ENCODE measurements around the gene PCDHA13.
"Not testable (repeated sequence)": the region's sequence is repeated elsewhere in the genome, so short reads cannot be mapped to it uniquely, and the experiment has no call there.

The PCDHA13 gene, protein sequence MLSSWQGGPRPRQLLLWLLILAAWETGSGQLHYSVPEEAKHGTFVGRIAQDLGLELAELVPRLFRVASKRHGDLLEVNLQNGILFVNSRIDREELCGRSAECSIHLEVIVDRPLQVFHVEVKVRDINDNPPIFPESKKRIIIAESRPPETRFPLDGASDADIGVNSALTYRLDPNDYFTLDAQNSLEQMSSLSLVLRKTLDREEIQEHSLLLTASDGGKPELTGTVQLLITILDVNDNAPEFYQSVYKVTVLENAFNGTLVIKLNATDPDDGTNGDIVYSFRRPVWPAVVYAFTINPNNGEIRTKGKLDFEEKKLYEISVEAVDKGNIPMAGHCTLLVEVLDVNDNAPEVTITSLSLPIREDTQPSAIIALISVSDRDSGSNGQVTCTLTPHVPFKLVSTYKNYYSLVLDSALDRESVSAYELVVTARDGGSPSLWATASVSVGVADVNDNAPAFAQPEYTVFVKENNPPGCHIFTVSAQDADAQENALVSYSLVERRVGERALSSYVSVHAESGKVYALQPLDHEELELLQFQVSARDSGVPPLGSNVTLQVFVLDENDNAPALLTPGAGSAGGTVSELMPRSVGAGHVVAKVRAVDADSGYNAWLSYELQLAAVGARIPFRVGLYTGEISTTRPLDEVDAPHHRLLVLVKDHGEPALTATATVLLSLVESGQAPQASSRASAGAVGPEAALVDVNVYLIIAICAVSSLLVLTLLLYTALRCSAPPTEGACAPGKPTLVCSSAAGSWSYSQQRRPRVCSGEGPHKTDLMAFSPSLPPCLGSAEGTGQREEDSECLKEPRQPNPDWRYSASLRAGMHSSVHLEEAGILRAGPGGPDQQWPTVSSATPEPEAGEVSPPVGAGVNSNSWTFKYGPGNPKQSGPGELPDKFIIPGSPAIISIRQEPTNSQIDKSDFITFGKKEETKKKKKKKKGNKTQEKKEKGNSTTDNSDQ

DNA sequence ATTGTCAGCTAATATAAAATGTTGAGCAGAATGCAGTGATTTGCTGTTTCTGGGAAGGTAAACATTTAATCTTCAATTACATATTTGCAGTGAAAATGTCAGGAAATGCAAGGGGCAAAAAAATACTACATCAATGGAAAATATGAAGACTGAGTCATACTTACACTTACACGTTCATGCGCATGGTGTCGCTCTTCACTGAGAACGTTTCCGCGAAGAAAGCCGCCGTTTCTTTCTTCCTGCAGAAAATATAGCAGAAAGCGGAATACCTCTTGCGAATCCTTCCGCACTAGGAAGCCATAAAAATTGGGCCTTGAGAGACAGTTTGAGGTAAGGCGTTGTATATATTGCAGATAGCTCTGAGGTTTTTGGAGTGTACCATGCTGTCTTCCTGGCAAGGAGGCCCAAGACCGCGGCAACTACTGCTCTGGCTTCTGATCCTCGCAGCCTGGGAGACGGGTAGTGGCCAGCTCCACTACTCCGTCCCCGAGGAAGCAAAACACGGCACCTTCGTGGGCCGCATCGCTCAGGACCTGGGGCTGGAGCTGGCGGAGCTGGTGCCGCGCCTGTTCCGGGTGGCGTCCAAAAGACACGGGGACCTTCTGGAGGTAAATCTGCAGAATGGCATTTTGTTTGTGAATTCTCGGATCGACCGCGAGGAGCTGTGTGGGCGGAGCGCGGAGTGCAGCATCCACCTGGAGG is at the start of gene PCDHA13:
TSS of gene PCDHA13 (plus strand) at position 236 of the 702 bp plus-strand sequence. CDS start at position 381, 145 bp downstream.
- no peak for DNase-seq

DNA sequence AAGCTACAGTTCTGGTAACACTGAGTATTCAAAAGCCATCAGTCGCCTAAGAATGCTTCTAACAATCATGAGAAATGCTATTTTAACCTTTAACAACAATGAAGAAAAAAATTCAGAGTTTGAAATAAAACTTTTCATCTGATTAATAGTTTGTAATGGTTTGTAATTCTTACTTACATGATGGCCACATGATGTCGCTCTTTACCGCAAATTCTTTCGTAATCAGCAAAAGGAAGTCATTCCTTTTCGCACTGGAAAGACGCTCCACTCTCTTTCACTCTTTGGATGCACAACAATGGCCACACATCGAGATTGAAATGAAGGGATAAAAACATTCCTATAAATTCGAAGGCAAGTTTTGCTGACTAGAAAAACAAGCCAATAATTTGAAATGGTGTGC is 47.9 kb upstream of the PCDHA13 start, which contains the start of gene PCDHA7:
TSS of gene PCDHA7 (plus strand) at position 277 of the 400 bp plus-strand sequence. CDS start at position 392, 115 bp downstream.
- DNase-seq: no peak

DNA sequence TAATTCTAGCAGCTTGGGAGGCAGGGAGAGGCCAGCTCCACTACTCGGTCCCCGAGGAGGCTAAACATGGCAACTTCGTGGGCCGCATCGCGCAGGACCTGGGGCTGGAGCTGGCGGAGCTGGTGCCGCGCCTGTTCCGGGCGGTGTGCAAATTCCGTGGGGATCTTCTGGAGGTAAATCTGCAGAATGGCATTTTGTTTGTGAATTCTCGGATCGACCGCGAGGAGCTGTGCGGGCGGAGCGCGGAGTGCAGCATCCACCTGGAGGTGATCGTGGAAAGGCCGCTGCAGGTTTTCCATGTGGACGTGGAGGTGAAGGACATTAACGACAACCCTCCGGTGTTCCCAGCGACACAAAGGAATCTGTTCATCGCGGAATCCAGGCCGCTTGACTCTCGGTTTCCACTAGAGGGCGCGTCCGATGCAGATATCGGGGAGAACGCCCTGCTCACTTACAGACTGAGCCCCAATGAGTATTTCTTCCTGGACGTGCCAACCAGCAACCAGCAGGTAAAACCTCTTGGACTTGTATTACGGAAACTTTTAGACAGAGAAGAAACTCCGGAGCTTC is 47.4 kb upstream of the PCDHA13 start:
- DNase-seq: not testable (repeated sequence)

DNA sequence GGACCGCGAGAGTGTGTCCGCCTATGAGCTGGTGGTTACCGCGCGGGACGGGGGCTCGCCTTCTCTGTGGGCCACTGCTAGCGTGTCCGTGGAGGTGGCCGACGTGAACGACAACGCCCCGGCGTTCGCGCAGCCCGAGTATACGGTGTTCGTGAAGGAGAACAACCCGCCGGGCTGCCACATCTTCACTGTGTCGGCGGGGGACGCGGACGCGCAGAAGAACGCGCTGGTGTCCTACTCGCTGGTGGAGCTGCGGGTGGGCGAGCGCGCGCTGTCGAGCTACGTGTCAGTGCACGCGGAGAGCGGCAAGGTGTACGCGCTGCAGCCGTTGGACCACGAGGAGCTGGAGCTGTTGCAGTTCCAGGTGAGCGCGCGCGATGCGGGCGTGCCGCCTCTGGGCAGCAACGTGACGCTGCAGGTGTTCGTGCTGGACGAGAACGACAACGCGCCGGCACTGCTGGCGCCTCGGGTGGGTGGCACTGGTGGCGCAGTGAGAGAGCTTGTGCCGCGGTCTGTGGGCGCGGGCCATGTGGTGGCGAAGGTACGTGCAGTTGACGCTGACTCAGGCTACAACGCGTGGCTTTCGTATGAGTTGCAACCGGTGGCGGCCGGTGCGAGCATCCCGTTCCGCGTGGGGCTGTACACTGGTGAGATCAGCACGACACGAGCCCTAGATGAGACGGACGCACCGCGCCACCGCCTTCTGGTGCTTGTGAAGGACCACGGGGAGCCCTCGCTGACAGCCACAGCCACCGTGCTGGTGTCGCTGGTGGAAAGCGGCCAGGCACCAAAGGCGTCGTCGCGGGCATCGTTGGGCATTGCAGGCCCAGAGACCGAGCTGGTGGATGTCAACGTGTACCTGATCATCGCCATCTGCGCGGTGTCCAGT is 46.1 kb upstream of the PCDHA13 start:
- DNase-seq: no peak

DNA sequence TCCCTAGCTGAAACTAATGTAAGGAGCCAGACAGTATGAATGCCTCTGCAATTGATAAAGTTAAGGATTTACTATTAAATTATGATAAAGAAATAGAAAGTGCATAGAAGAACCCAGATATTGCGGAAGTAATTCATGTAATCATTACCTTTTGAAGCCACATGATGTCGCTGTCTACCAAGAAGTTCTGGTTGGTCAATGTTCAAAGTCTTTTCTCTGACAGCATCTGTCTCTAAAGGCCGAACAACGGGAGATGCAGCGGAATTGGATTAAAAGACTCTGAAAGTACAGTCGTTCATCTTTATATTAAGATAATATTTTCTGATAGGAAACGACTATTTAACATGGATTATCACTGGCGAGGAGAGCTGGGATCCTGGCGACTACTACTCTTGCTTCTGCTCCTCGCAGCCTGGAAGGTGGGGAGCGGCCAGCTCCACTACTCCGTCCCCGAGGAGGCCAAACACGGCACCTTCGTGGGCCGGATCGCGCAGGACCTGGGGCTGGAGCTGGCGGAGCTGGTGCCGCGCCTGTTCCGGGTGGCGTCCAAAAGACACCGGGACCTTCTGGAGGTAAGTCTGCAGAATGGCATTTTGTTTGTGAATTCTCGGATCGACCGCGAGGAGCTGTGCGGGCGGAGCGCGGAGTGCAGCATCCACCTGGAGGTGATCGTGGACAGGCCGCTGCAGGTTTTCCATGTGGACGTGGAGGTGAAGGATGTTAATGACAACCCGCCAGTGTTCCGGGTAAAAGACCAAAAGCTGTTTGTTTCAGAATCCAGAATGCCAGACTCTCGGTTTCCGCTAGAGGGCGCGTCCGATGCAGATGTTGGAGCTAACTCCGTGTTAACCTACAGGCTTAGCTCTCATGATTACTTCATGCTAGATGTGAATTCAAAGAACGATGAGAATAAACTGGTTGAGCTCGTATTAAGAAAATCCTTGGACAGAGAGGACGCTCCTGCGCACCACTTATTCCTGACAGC is 40.7 kb upstream of the PCDHA13 start, which contains the start of gene PCDHA8:
TSS of gene PCDHA8 (plus strand) at position 210 of the 985 bp plus-strand sequence. CDS start at position 345, 135 bp downstream.
- peak in 1 of 2 donors; percentile 23 for DNase-seq

DNA sequence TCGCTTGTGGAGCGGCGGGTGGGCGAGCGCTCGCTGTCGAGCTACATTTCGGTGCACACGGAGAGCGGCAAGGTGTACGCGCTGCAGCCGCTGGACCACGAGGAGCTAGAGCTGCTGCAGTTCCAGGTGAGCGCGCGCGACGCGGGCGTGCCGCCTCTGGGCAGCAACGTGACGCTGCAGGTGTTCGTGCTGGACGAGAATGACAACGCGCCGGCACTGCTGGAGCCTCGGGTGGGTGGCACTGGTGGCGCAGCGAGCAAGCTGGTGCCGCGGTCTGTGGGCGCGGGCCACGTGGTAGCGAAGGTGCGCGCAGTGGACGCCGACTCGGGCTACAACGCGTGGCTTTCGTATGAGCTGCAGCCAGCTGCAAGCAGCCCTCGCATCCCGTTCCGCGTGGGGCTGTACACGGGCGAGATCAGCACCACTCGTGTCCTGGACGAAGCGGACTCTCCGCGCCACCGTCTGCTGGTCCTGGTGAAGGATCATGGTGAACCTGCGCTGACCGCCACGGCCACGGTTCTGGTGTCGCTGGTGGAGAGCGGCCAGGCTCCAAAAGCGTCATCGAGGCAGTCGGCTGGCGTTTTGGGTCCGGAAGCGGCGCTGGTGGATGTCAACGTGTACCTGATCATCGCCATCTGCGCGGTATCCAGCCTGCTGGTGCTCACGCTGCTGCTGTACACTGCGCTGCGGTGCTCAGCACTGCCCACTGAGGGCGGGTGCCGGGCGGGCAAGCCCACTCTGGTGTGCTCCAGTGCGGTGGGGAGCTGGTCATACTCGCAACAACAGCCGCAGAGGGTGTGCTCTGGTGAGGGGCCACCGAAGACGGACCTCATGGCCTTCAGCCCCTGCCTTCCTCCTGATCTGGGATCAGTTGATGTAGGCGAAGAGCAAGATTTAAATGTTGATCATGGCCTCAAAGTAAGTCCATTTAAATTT is 38.9 kb upstream of the PCDHA13 start:
- DNase-seq: no peak

DNA sequence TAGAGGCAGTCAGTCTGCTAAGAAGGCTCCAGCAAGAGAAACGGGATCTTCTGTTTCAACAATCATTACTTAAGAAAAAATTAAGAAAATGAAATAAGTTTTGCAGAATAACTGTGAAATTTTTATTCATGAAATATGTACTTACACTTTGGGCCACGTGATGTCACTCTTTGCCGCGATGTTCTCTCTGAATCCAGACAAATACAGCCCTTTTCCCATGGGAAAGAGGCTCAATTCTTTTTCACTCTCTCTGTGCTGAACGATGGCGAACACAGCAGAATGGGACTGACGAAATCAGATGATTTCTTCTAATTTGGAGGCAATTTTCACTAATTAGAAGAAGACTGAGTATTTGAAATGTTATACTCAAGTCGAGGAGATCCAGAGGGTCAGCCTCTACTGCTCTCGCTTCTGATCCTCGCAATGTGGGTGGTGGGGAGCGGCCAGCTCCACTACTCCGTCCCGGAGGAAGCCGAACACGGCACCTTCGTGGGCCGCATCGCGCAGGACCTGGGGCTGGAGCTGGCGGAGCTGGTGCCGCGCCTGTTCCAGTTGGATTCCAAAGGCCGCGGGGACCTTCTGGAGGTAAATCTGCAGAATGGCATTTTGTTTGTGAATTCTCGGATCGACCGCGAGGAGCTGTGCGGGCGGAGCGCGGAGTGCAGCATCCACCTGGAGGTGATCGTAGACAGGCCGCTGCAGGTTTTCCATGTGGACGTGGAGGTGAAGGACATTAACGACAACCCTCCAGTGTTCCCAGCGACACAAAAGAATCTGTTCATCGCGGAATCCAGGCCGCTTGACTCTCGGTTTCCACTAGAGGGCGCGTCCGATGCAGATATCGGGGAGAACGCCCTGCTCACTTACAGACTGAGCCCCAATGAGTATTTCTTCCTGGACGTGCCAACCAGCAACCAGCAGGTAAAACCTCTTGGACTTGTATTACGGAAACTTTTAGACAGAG is 33.5 kb upstream of the PCDHA13 start, which contains the start of gene PCDHA9:
TSS of gene PCDHA9 (plus strand) at position 244 of the 964 bp plus-strand sequence. CDS start at position 358, 114 bp downstream.
- not testable (repeated sequence) for DNase-seq

DNA sequence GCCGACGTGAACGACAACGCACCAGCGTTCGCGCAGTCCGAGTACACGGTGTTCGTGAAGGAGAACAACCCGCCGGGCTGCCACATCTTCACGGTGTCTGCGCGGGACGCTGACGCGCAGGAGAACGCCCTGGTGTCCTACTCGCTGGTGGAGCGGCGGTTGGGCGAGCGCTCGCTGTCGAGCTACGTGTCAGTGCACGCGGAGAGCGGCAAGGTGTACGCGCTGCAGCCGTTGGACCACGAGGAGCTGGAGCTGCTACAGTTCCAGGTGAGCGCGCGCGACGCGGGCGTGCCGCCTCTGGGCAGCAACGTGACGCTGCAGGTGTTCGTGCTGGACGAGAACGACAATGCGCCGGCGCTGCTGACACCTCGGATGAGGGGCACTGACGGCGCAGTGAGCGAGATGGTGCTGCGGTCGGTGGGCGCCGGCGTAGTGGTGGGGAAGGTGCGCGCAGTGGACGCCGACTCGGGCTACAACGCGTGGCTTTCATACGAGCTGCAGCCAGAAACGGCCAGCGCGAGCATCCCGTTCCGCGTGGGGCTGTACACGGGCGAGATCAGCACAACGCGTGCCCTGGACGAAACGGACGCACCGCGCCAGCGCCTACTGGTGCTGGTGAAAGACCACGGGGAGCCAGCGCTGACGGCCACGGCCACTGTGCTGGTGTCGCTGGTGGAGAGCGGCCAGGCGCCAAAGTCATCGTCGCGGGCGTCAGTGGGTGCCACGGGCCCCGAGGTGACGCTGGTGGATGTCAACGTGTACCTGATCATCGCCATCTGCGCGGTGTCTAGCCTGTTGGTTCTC is 31.9 kb upstream of the PCDHA13 start:
- not testable (repeated sequence) for DNase-seq

DNA sequence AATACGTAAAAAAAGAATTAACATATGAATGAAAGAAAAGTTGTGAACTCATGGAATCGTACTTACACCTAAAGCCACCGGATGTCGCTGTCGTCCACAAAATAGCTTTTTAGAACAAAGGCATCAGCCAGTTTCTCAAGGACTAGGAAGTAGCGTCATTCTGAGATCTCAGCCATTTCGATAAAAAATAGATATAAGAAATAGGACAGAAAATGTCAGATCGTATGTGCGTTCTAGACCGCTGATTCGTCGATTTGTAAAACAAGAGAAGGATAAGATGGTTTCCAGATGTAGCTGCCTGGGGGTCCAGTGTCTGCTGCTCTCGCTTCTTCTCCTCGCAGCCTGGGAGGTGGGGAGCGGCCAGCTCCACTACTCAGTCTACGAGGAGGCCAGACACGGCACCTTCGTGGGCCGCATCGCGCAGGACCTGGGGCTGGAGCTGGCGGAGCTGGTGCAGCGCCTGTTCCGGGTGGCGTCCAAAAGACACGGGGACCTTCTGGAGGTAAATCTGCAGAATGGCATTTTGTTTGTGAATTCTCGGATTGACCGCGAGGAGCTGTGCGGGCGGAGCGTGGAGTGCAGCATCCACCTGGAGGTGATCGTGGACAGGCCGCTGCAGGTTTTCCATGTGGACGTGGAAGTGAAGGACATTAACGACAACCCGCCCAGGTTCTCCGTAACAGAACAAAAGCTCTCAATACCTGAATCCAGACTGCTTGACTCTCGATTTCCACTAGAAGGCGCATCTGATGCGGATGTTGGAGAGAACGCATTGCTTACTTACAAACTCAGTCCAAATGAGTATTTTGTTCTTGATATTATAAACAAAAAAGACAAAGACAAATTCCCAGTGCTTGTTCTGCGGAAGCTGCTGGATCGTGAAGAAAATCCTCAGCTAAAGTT is 25.9 kb upstream of the PCDHA13 start, which contains the start of gene PCDHA10:
TSS of gene PCDHA10 (plus strand) at position 126 of the 903 bp plus-strand sequence. CDS start at position 278, 152 bp downstream.
- DNase-seq: no peak

DNA sequence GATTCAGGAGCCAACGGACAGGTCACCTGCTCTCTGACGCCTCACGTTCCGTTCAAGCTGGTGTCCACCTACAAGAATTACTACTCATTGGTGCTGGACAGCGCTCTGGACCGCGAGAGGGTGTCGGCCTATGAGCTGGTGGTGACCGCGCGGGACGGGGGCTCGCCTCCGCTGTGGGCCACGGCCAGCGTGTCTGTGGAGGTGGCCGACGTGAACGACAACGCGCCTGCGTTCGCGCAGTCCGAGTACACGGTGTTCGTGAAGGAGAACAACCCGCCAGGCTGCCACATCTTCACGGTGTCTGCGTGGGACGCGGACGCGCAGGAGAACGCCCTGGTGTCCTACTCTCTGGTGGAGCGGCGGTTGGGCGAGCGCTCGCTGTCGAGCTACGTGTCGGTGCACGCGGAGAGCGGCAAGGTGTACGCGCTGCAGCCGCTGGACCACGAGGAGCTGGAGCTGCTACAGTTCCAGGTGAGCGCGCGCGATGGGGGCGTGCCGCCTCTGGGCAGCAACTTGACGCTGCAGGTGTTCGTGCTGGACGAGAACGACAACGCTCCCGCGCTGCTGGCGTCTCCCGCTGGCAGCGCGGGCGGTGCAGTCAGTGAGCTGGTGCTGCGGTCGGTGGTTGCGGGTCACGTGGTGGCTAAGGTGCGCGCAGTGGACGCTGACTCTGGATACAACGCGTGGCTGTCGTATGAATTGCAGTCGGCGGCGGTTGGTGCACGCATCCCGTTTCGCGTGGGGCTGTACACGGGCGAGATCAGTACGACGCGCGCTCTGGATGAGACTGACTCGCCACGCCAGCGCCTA is 24.5 kb upstream of the PCDHA13 start:
- DNase-seq: no peak

DNA sequence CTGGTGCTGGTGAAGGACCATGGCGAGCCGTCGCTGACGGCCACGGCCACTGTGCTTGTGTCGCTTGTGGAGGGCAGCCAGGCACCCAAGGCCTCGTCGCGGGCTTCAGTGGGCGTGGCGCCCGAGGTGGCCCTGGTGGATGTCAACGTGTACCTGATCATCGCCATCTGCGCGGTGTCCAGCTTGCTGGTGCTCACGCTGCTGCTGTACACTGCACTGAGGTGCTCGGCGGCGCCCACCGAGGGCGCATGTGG is 24.0 kb upstream of the PCDHA13 start:
- DNase-seq: no peak

DNA sequence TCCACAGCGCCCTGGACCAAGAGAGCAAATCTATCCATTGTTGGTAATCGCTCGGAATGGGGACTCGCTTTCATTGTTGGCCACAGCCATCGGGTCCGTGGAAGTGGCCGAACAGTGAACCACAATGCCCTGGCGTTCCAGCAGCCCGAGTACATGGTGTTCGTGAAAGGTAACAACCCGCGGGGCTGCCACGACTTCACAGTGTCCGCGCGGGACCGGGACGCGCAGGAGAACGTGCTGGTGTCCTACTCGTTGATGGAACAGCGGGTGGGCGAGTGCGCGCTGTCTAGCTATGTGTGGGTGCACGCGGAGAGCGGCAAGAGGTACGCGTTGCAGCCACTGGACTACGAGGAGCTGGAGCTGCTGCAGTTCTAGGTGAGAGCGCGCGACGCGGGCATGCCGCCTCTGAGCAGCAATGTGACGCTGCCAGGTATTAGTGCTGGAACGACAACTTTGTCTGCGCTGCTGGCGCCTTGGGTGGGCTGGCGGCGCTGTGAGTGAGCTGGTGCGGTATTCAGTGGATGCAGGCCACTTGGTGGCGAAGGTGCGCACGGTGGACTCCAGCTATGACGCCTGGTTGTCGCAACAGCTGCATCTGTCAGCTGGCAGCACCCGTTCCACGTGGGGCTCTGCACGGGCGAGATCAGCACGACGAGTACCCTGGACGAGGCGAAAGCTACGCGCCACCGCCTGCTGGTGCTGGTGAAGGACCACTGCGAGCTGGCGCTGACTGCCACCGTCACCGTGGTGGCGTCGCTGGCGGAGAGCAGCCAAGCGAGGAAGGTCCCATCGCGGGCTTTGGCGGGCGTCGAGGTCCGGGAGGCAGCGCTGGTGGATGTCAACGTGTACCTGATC is 19.3 kb upstream of the PCDHA13 start:
- no peak for DNase-seq

DNA sequence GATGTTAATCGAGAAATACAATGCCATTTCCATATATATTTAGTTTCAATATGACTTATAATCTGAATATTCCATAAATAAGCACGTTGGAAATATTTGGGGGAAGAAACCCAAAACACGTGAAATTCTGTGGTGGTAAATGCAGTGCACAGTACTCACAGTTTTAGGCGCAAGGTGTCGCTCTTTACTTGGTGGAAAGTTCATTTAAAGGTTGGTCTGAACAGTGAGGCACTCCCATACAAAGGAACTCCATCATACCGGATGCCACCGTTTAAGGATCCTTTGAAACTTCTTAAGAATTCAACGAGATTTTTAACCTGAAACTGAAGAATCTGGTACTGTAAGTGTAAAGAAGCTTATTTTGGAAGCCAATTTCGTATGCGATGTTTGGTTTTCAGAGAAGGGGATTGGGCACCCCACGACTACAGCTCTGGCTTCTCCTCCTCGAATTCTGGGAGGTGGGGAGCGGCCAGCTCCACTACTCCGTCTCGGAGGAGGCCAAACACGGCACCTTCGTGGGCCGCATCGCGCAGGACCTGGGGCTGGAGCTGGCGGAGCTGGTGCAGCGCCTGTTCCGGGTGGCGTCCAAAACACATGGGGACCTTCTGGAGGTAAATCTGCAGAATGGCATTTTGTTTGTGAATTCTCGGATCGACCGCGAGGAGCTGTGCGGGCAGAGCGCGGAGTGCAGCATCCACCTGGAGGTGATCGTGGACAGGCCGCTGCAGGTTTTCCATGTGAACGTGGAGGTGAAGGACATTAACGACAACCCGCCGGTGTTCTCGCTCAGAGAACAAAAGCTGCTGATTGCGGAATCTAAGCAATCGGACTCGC is 13.0 kb upstream of the PCDHA13 start, which contains the start of gene PCDHA11:
TSS of gene PCDHA11 (plus strand) at position 237 of the 834 bp plus-strand sequence. CDS start at position 384, 147 bp downstream.
- no peak for DNase-seq
